Naive thymus-derived CD4-positive, alpha-beta T cell (primary cell): ENCODE data around the gene DPY19L1. TPM values are rescaled to one million over a fixed set of nuclear protein-coding genes. Genes with fewer than 3 reads are reported as not detected.
"Not testable (repeated sequence)": the region's sequence is repeated elsewhere in the genome, so short reads cannot be mapped to it uniquely, and the experiment has no call there.

Experiments
- ATAC-seq: fragments of 150-1000 bp; cut with Tn5 transposase; 2 replicates; pipeline ENCODE4 v1.10.0; 2021; ENCODE audit warnings: mild to moderate bottlenecking, moderate library complexity
- CTCF ChIA-PET: fragments of 350-600 bp; sonication (Branson Sonifier 250); formaldehyde crosslinking; loops from one replicate; lab custom pipeline; 2021; ENCODE audit warnings: antibody characterized with exemption; lab: Charles Lee
- POLR2A ChIA-PET: fragments of 350-600 bp; sonication (Branson Sonifier 250); formaldehyde crosslinking; loops from one replicate; lab custom pipeline; 2021; ENCODE audit warnings: antibody characterized with exemption, inconsistent platforms; lab: Charles Lee
- DNase-seq, 9 donors: peaks; one replicate each; pipeline versions ENCODE4 v3.0.0 to v3.0.0-alpha.2; 2020 to 2022; ENCODE audit warnings: mixed read lengths in 1 of 9
- H3K27ac ChIP-seq: one replicate; pipeline ENCODE4 v1.7.0; 2013; ENCODE audit warnings: mild to moderate bottlenecking, low read depth, low read length, moderate library complexity
- H3K27me3 ChIP-seq, 2 donors: one replicate each; pipeline ENCODE4 v1.7.0; 2013; ENCODE audit warnings: low read length in 2 of 2, mild to moderate bottlenecking in 2 of 2, moderate library complexity in 2 of 2; ENCODE audit not compliant: control insufficient read depth in 2 of 2, insufficient read depth in 2 of 2
- H3K36me3 ChIP-seq, 3 experiments: 1 replicate in 2 of 3; 2 replicates in 1 of 3; pipeline ENCODE4 v1.7.0; 2013; ENCODE audit warnings: low read length in 3 of 3, mild to moderate bottlenecking in 3 of 3, moderate library complexity in 1 of 3; ENCODE audit not compliant: insufficient read depth in 3 of 3, control insufficient read depth in 2 of 3
- H3K4me1 ChIP-seq, 2 donors: one replicate each; pipeline ENCODE4 v1.7.0; 2013; ENCODE audit warnings: low read length in 2 of 2, mild to moderate bottlenecking in 2 of 2, moderate library complexity in 1 of 2; ENCODE audit not compliant: control insufficient read depth in 2 of 2, insufficient read depth in 2 of 2
- H3K4me3 ChIP-seq: 2 replicates; pipeline ENCODE4 v1.7.0; 2013; ENCODE audit warnings: mild to moderate bottlenecking, low read length
- H3K9me3 ChIP-seq, 3 experiments: 1 replicate in 2 of 3; 2 replicates in 1 of 3; pipeline ENCODE4 v1.7.0; 2013; ENCODE audit warnings: low read length in 3 of 3; ENCODE audit not compliant: control insufficient read depth in 2 of 3
- H3K27ac Mint-ChIP-seq, 9 donors: one replicate each; pipeline ENCODE4 v1.8.0; 2020 to 2022; ENCODE audit warnings: mixed read lengths in 9 of 9, mild to moderate bottlenecking in 8 of 9, moderate library complexity in 5 of 9, inconsistent platforms in 2 of 9
- H3K27me3 Mint-ChIP-seq, 5 donors: one replicate each; pipeline ENCODE4 v1.8.0; 2021 to 2022; ENCODE audit warnings: mixed read lengths in 5 of 5, mild to moderate bottlenecking in 1 of 5
- H3K36me3 Mint-ChIP-seq, 5 donors: one replicate each; pipeline ENCODE4 v1.8.0; 2020 to 2022; ENCODE audit warnings: mixed read lengths in 5 of 5, mild to moderate bottlenecking in 3 of 5, inconsistent platforms in 1 of 5
- H3K4me1 Mint-ChIP-seq, 7 donors: one replicate each; pipeline ENCODE4 v1.8.0; 2020 to 2022; ENCODE audit warnings: mixed read lengths in 7 of 7, mild to moderate bottlenecking in 3 of 7, inconsistent platforms in 1 of 7
- H3K4me3 Mint-ChIP-seq, 10 donors: one replicate each; pipeline ENCODE4 v1.8.0; 2020 to 2022; ENCODE audit warnings: mild to moderate bottlenecking in 10 of 10, mixed read lengths in 10 of 10, moderate library complexity in 6 of 10, inconsistent platforms in 2 of 10
- H3K9me3 Mint-ChIP-seq, 11 donors: one replicate each; pipeline ENCODE4 v1.8.0; 2020 to 2022; ENCODE audit warnings: mixed read lengths in 11 of 11, mild to moderate bottlenecking in 4 of 11, inconsistent platforms in 1 of 11, moderate library complexity in 1 of 11
- intact Hi-C, 2 donors: fragments of 100-400 bp; cut with micrococcal nuclease; formaldehyde crosslinking; loops; one replicate each; pipeline ENCODE4 v1.15.1; 2023
- polyA plus RNA-seq, 2 donors: library from polyadenylated mRNA; unstranded; fragments of 300-500 nt; fragmentation: Illumina TruSeq; gene quantifications; one replicate each; pipeline ENCODE4 v1.2.3, GENCODE V29; 2021
- total RNA-seq, 6 experiments: library from RNA in 5 of 6; stranded (reverse) in 5 of 6; gene quantifications; 1 replicate in 5 of 6; 2 replicates in 1 of 6; pipeline ENCODE4 v1.2.3 and lab custom pipeline; 2021 to 2026

Gene DPY19L1
- total and polyA plus RNA-seq, 7 experiments from 2014 or later: 0.52 to 10.0 (median 4.8) TPM

GRCh38 chr7:34931739-34932138 is 105.5 kb downstream of the DPY19L1 start:
- ATAC-seq: no peak
- intact Hi-C loops: no loop called here

GRCh38 chr7:34929783-34930182 is 107.5 kb downstream of the DPY19L1 start:
- DNase-seq, H3K4me3 ChIP-seq, H3K4me1 ChIP-seq, H3K9me3 ChIP-seq, H3K27ac ChIP-seq, H3K27ac Mint-ChIP-seq, H3K9me3 Mint-ChIP-seq, CTCF ChIA-PET, H3K27me3 Mint-ChIP-seq, H3K4me3 Mint-ChIP-seq, ATAC-seq, H3K27me3 ChIP-seq, H3K36me3 ChIP-seq, H3K4me1 Mint-ChIP-seq, POLR2A ChIA-PET: not testable (repeated sequence)
- intact Hi-C loops: loop anchor here (2.0 to 10.0 kb wide), 3 partner anchors 107 to 605 kb away; no protein-coding TSS in a partner anchor
- peaks cover 0 to 26% (median 4%) of the 10 kb centered on the region in 5 donors for H3K36me3 Mint-ChIP-seq

More at GRCh38 chr7:34931739-34932138, 105.5 kb downstream of the DPY19L1 start:
- H3K36me3 Mint-ChIP-seq: peaks cover 0 to 28% (median 4%) of the 10 kb centered on the region in 5 donors
- H3K27me3 Mint-ChIP-seq: no peaks in the 10 kb centered on the region
- no peaks in the 10 kb centered on the region for H3K27me3 ChIP-seq
- ChIA-PET POLR2A (no interaction called here), CTCF (no interaction called here)
- H3K36me3 ChIP-seq: no peaks in the 10 kb centered on the region
- H3K4me1 Mint-ChIP-seq: no peaks in the 10 kb centered on the region
- H3K9me3 Mint-ChIP-seq: no peaks in the 10 kb centered on the region
- no peaks in the 10 kb centered on the region for H3K9me3 ChIP-seq
- H3K4me3 ChIP-seq: no peak overlapping the region
- no peak for DNase-seq
- H3K27ac Mint-ChIP-seq: no peak overlapping the region
- H3K4me3 Mint-ChIP-seq: no peak overlapping the region
- no peaks in the 10 kb centered on the region for H3K4me1 ChIP-seq
- H3K27ac ChIP-seq: no peak overlapping the region

- no peaks in the 10 kb centered on the region for H3K4me1 ChIP-seq
- Mint-ChIP-seq H3K27ac (no peak overlapping the region), H3K9me3 (peaks cover 0 to 7% (median 0%) of the 10 kb centered on the region in 11 donors), H3K27me3 (peaks cover 0 to 8% (median 0%) of the 10 kb centered on the region in 5 donors), H3K4me3 (no peak overlapping the region), H3K36me3 (peaks cover 0 to 18% (median 4%) of the 10 kb centered on the region in 5 donors), H3K4me1 (no peaks in the 10 kb centered on the region)
- DNase-seq (no peak), ATAC-seq (no peak)
- ChIA-PET CTCF (no interaction called here), POLR2A (no interaction called here)
- H3K36me3 ChIP-seq: no peaks in the 10 kb centered on the region
- intact Hi-C loops: loop anchor here (2.0 to 10.0 kb wide), 3 partner anchors 106 to 604 kb away; no protein-coding TSS in a partner anchor
- H3K27me3 ChIP-seq: no peaks in the 10 kb centered on the region
- no peak overlapping the region for H3K4me3 ChIP-seq
- H3K9me3 ChIP-seq: no peaks in the 10 kb centered on the region
- H3K27ac ChIP-seq: no peak overlapping the region
Observed at GRCh38 chr7:34928560-34928959, 108.7 kb downstream of the DPY19L1 start.

- H3K9me3 Mint-ChIP-seq: peaks cover 0 to 8% (median 0%) of the 10 kb centered on the region in 11 donors
- POLR2A ChIA-PET: no interaction called here
- H3K27ac ChIP-seq: no peak overlapping the region
- peak in 5 of 9 donors; percentile 6 to 37 (median 8) for DNase-seq
- intact Hi-C loops: loop anchor here (2.0 to 10.0 kb wide), 3 partner anchors 105 to 603 kb away; no protein-coding TSS in a partner anchor
- H3K27me3 Mint-ChIP-seq: peaks cover 0 to 9% (median 0%) of the 10 kb centered on the region in 5 donors
- no peaks in the 10 kb centered on the region for H3K4me1 Mint-ChIP-seq
- H3K4me1 ChIP-seq: no peaks in the 10 kb centered on the region
- no peak overlapping the region for H3K4me3 Mint-ChIP-seq
- no peak overlapping the region for H3K4me3 ChIP-seq
- CTCF ChIA-PET: no interaction called here
- H3K9me3 ChIP-seq: no peaks in the 10 kb centered on the region
- no peaks in the 10 kb centered on the region for H3K27me3 ChIP-seq
- H3K36me3 ChIP-seq: no peaks in the 10 kb centered on the region
- no peak for ATAC-seq
- peaks cover 0 to 17% (median 4%) of the 10 kb centered on the region in 5 donors for H3K36me3 Mint-ChIP-seq
- no peak overlapping the region for H3K27ac Mint-ChIP-seq
Observed at GRCh38 chr7:34928052-34928451, 109.2 kb downstream of the DPY19L1 start.

- intact Hi-C loops: loop anchor here in 1 of 2 donors (10.0 kb wide), 1 partner anchor 596 kb away; no protein-coding TSS in a partner anchor
- H3K27me3 ChIP-seq, H3K36me3 Mint-ChIP-seq, CTCF ChIA-PET, H3K4me3 Mint-ChIP-seq, H3K4me1 ChIP-seq, H3K27ac Mint-ChIP-seq, POLR2A ChIA-PET, H3K9me3 ChIP-seq, H3K27ac ChIP-seq, H3K36me3 ChIP-seq, H3K4me3 ChIP-seq, H3K4me1 Mint-ChIP-seq, DNase-seq, ATAC-seq: not testable (repeated sequence)
- H3K9me3 Mint-ChIP-seq: peaks cover 0 to 21% (median 6%) of the 10 kb centered on the region in 11 donors
- peaks cover 11 to 16% (median 12%) of the 10 kb centered on the region in 5 donors for H3K27me3 Mint-ChIP-seq
Observed at GRCh38 chr7:34920470-34920869, 116.8 kb downstream of the DPY19L1 start.

GRCh38 chr7:34919038-34919437 is 118.2 kb downstream of the DPY19L1 start:
- H3K4me3 ChIP-seq, CTCF ChIA-PET, intact Hi-C loops, H3K27me3 ChIP-seq, H3K36me3 Mint-ChIP-seq, H3K4me3 Mint-ChIP-seq, DNase-seq, H3K4me1 Mint-ChIP-seq, H3K27ac Mint-ChIP-seq, H3K36me3 ChIP-seq, H3K4me1 ChIP-seq, POLR2A ChIA-PET, H3K27ac ChIP-seq, ATAC-seq, H3K9me3 ChIP-seq: not testable (repeated sequence)
- H3K27me3 Mint-ChIP-seq: peaks cover 12 to 15% (median 12%) of the 10 kb centered on the region in 5 donors
- peaks cover 0 to 24% (median 7%) of the 10 kb centered on the region in 11 donors for H3K9me3 Mint-ChIP-seq

GRCh38 chr7:34918198-34918861 is 119.0 kb downstream of the DPY19L1 start:
- H3K36me3 Mint-ChIP-seq, H3K4me1 ChIP-seq, DNase-seq, H3K4me3 Mint-ChIP-seq, intact Hi-C loops, ATAC-seq, H3K27me3 ChIP-seq, POLR2A ChIA-PET, H3K27ac Mint-ChIP-seq, H3K9me3 ChIP-seq, H3K27ac ChIP-seq, H3K4me3 ChIP-seq, CTCF ChIA-PET, H3K4me1 Mint-ChIP-seq, H3K36me3 ChIP-seq: not testable (repeated sequence)
- Mint-ChIP-seq H3K9me3 (peaks cover 0 to 23% (median 7%) of the 10 kb centered on the region in 11 donors), H3K27me3 (peaks cover 7 to 19% (median 16%) of the 10 kb centered on the region in 5 donors)
